H7 (cell line): ENCODE data around the gene TSNAX. TPM values are rescaled to one million over a fixed set of nuclear protein-coding genes. Genes with fewer than 3 reads are reported as not detected.
"Not testable (repeated sequence)": the region's sequence is repeated elsewhere in the genome, so short reads cannot be mapped to it uniquely, and the experiment has no call there.

ENCODE experiments used
- DNase-seq: peaks from one replicate; pipeline ENCODE4 v3.0.0; 2012
- H3K27me3 ChIP-seq: 2 replicates; pipeline ENCODE4 v1.6.0; 2011; ENCODE audit warnings: mild to moderate bottlenecking, low read length; ENCODE audit not compliant: control insufficient read depth, insufficient read depth
- H3K36me3 ChIP-seq: replicated peaks from 2 replicates; pipeline ENCODE4 v1.5.1; 2011; ENCODE audit warnings: low read length; ENCODE audit not compliant: control insufficient read depth, insufficient read depth
- H3K4me3 ChIP-seq: 2 replicates; pipeline ENCODE4 v1.5.1; 2011; ENCODE audit warnings: low read depth, mild to moderate bottlenecking, control low read depth, low read length, moderate library complexity; ENCODE audit not compliant: insufficient read depth
- total RNA-seq: library from RNA; depleted of rRNA; stranded (reverse); fragments of >200 nt; shearing (Covaris generic); gene quantifications from 2 replicates; pipeline ENCODE4 v1.2.3, GENCODE V29; 2014

Gene TSNAX
- total RNA-seq, 1 experiment from 2014 or later, result 51.0 TPM

DNA sequence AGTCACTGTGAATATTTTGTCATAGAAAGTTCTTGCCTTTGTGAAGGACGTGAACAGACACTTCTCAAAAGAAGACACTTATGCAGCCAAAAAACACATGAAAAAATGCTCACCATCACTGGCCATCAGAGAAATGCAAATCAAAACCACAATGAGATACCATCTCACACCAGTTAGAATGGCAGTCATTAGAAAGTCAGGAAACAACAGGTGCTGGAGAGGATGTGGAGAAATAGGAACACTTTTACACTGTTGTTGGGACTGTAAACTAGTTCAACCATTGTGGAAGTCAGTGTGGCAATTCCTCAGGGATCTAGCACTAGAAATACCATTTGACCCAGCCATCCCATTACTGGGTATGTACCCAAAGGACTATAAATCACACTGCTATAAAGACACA lies 64.8 kb downstream of the TSNAX start:
- DNase-seq, H3K4me3 ChIP-seq, H3K36me3 ChIP-seq, H3K27me3 ChIP-seq: not testable (repeated sequence)

DNA sequence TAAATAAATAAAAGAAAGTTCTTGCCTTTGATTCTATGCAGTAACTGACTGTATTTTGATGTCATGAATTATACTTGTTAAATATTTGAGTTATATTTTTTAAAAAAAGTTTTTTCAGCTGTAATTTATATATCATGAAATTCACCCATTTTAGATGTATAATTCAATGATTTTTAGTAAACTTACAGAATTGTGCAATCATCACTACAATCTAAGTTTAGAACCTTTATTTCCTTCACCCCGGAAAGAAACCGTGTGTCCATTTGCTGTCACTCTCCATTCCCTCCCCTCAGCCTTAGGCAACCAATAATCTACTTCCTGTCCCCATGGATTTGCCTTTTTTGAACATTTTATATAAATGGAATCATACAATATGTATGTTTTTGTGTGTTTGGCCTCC lies 65.7 kb downstream of the TSNAX start:
- no peak for DNase-seq
- no peaks in the 10 kb centered on the region for H3K27me3 ChIP-seq
- H3K4me3 ChIP-seq, result no peak overlapping the region
- no peaks in the 10 kb centered on the region for H3K36me3 ChIP-seq

DNA sequence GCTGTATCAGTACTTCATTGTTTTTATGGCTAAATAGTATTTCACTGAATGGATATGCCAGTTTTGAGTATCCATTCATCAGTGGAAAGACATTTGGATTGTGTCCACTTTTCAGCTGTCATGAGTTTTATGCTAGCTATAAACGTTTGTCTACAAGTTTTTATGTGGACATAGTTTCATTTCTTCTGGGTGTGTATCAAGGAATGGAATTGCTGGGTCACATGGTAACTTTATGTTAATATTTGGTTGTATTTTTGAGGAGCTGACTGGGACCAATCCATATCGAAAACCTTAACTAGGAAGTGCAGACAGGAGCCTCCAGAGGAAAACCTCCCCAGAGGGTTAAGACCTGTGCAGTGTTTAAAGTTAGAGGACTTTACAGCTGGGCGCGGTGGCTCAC lies 66.3 kb downstream of the TSNAX start:
- DNase-seq, result no peak
- Histone ChIP-seq H3K36me3 (no peaks in the 10 kb centered on the region), H3K4me3 (no peak overlapping the region), H3K27me3 (no peaks in the 10 kb centered on the region)

GRCh38 chr1:231596337-231596791 lies 67.9 kb downstream of the TSNAX start:
- H3K4me3 ChIP-seq, result no peak overlapping the region
- H3K27me3 ChIP-seq, result no peaks in the 10 kb centered on the region
- H3K36me3 ChIP-seq, result no peaks in the 10 kb centered on the region
- no peak for DNase-seq

DNA sequence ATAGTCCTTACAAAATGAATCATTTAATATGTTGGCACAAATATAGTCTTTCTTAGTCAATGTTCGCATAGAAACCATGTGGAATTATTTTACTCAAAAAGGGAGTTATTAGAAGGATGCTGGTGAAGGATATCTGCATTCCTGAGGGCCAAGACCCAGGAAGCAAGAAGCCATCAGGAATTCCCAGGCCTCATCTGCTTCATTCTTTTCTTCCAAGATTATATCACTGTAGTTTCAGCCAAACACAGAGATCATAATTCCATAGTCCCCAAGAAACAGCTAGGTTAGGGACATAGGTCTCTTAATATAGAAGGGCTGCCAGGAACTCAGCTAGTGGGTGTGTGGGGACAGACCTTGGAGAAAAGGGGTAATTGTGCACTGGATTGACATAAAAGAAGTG lies 69.5 kb downstream of the TSNAX start:
- no peaks in the 10 kb centered on the region; the same call in 1 of the 2 replicates for H3K27me3 ChIP-seq
- no peak overlapping the region for H3K4me3 ChIP-seq
- DNase-seq, result no peak
- H3K36me3 ChIP-seq, result no peaks in the 10 kb centered on the region

DNA sequence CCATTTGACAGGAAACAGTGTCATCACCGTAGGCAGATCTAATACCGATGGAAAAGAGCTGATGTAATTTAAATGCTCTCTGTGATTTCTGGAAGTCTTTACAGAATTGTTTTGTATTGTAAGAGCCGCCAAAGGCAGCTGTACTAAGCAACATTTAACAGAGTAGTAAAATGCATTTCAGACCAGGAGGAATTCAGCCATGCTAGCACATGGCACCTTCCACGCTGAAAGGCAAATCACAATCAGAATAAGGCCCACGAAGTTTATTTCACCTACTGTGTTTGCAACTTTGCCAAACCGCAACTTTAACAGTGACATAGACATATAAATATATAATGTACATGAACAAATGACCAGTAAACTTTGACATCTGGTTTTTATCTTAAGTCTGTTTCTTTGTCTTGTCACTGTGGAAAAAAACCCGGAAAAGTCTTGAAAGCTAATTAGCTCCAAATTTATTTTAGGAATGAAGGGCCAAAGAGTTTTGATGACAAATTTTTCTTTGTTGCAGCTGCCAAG lies 72.0 kb downstream of the TSNAX start:
- Histone ChIP-seq H3K4me3 (no peak overlapping the region), H3K36me3 (no peaks in the 10 kb centered on the region), H3K27me3 (no peaks in the 10 kb centered on the region; the same call in 1 of the 2 replicates)
- no peak for DNase-seq

DNA sequence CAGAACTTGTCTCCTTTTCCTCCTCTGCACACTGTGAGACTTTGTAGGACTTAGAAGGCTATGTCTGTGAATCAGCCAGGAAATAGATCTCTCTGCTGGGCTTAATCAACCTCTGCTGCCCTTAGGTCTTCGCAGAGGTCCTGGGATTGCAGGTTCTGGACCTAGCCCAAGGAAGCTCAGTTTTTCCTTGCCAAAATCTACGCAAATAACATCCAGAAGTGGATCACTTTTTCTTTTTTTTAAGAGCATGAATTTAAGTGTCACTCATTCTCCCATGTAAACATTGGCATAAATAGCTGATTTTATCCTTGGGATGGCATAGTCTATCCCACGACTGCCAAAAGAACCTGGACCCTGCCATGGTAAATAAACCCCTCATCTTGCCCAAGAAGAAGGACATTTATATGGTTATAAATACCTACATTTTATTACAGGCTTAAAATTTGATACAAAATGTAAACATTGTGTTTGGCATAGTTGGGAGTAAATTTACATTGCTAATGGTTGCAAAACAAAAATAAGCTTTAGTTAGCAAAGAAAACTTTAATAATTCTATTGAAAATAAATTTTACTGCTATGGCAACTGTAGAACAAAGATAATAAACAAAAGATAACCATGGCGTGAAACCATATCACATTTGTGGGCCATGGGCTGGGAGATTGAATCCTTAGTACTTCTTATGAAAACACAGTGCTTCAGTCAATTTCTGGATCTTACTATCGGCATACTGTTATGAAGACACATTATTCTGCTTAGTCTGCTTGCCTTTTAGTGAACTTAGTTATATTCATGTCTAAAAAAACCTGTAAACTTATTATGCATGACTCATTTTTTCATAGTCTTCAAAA lies 73.6 kb downstream of the TSNAX start:
- Histone ChIP-seq H3K4me3 (no peak overlapping the region), H3K36me3 (no peaks in the 10 kb centered on the region), H3K27me3 (no peaks in the 10 kb centered on the region; the same call in 1 of the 2 replicates)
- DNase-seq, result no peak

- H3K4me3 ChIP-seq, result no peak overlapping the region
- no peaks in the 10 kb centered on the region for H3K36me3 ChIP-seq
- no peak for DNase-seq
- H3K27me3 ChIP-seq, result no peaks in the 10 kb centered on the region; the same call in 1 of the 2 replicates
Observed at GRCh38 chr1:231602673-231602984, 74.2 kb downstream of the TSNAX start.

GRCh38 chr1:231603598-231604275 lies 75.3 kb downstream of the TSNAX start:
- H3K27me3 ChIP-seq, result no peaks in the 10 kb centered on the region; the same call in 1 of the 2 replicates
- DNase-seq, result peak; percentile 65
- no peak overlapping the region for H3K4me3 ChIP-seq
- H3K36me3 ChIP-seq, result no peaks in the 10 kb centered on the region

GRCh38 chr1:231604276-231604621 lies 75.8 kb downstream of the TSNAX start:
- Histone ChIP-seq H3K4me3 (no peak overlapping the region), H3K36me3 (no peaks in the 10 kb centered on the region), H3K27me3 (no peaks in the 10 kb centered on the region; the same call in 1 of the 2 replicates)
- DNase-seq, result no peak

DNA sequence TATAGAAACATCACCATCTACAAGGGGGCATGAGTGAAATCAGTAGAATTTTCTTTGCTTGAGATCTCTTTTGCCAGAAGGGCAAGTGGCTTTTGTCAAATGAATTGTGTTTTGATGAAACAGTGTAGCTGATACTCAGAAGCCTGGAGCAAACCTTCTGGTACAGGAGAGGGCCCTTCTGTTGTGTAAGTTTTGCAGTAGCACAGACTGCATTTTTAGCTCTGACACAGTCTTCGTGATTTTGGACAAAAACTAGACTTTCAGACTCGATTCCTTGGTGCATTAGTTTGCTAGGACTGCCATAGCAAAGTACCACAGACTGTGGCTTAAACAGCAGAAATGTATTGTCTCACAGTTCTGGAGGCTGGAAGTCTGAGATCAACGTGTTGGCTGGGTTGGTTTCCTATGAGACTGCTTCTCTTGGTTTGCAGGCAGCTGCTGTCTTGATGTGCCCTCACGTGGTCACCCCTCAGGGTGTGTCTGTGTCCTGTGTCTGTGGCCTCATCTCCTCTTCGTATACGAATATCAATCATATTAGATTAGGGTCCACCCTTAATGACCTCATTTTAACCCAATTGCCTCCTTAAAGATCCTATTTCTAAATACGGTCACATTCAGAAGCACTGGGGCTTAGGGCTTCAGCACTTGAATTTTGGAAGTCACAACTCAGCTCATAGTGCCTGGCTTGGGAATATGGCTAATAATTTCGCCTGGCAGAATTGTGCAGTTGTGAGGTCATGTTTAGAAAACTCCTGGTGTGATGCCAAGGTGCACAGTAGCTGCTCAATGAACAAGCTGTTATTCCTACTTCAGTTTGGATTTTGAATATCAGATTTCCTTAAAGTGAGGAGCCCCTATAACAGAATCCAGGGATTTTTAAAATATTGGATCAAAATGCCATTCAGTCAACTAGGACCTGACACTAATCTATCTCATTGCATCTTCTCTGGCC lies 77.0 kb downstream of the TSNAX start:
- no peaks in the 10 kb centered on the region for H3K36me3 ChIP-seq
- DNase-seq, result no peak
- H3K27me3 ChIP-seq, result no peaks in the 10 kb centered on the region; the same call in 1 of the 2 replicates
- no peak overlapping the region for H3K4me3 ChIP-seq

- no peak for DNase-seq
- H3K4me3 ChIP-seq, result no peak overlapping the region
- no peaks in the 10 kb centered on the region; the same call in 1 of the 2 replicates for H3K27me3 ChIP-seq
- no peaks in the 10 kb centered on the region for H3K36me3 ChIP-seq
Observed at GRCh38 chr1:231606712-231607111, 78.2 kb downstream of the TSNAX start.

DNA sequence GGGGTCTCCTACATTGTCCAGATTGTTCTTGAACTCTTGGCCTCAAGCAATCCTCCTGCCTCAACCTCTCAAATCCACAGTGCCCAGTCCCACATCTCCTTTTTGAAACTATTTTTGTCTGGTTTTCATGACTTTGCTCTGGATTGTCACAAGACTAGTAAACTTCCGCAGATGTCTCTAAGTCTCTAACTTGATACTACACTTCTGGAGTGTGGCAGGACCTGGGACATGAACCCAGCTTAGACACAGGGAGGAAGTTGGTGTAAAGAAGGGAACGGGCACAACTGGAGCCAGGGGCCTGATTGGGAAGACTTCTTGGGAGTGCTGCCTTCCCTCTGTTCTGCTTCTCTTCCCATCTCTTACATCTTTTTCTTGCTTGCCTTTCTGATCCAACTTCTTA lies 81.9 kb downstream of the TSNAX start:
- Histone ChIP-seq H3K27me3 (no peaks in the 10 kb centered on the region; the same call in 1 of the 2 replicates), H3K36me3 (no peaks in the 10 kb centered on the region), H3K4me3 (no peak overlapping the region)
- DNase-seq, result no peak

- Histone ChIP-seq H3K27me3 (no peaks in the 10 kb centered on the region; the same call in 1 of the 2 replicates), H3K36me3 (no peaks in the 10 kb centered on the region), H3K4me3 (no peak overlapping the region)
- DNase-seq, result no peak
Observed at GRCh38 chr1:231611111-231611510, 82.6 kb downstream of the TSNAX start.
